T-helper 2 cell treated with Interferon-gamma antibody and Interleukin-4, amounts not matched to agents 5 μg/mL and 100 μg/mL, for 36 hours (primary cell): ENCODE measurements around the gene CDKN1C.

Source experiments
- DNase-seq: peaks from one replicate; pipeline ENCODE4 v3.0.0; 2021; ENCODE audit warnings: low spot score
- H3K27ac Mint-ChIP-seq: one replicate; pipeline ENCODE4 v1.8.0; 2021; ENCODE audit warnings: mild to moderate bottlenecking, mixed read lengths
- H3K27me3 Mint-ChIP-seq: one replicate; pipeline ENCODE4 v1.8.0; 2021; ENCODE audit warnings: low read depth, mixed read lengths
- H3K36me3 Mint-ChIP-seq: one replicate; pipeline ENCODE4 v1.8.0; 2021; ENCODE audit warnings: low read depth, mixed read lengths
- H3K4me1 Mint-ChIP-seq: one replicate; pipeline ENCODE4 v1.8.0; 2021; ENCODE audit warnings: low read depth, mixed read lengths
- H3K4me3 Mint-ChIP-seq: one replicate; pipeline ENCODE4 v1.8.0; 2022; ENCODE audit warnings: mild to moderate bottlenecking, moderate library complexity, mixed read lengths
- H3K9me3 Mint-ChIP-seq: one replicate; pipeline ENCODE4 v1.8.0; 2021; ENCODE audit warnings: mixed read lengths

Gene CDKN1C

GRCh38 chr11:2868506-2869133 lies 17.0 kb downstream of the CDKN1C start:
- Mint-ChIP-seq H3K27ac (no peak overlapping the region), H3K9me3 (no peaks in the 10 kb centered on the region), H3K36me3 (no peaks in the 10 kb centered on the region), H3K4me3 (peak overlapping the region; percentile 38), H3K27me3 (peaks cover 57% of the 10 kb centered on the region), H3K4me1 (no peaks in the 10 kb centered on the region)
- DNase-seq: no peak

DNA sequence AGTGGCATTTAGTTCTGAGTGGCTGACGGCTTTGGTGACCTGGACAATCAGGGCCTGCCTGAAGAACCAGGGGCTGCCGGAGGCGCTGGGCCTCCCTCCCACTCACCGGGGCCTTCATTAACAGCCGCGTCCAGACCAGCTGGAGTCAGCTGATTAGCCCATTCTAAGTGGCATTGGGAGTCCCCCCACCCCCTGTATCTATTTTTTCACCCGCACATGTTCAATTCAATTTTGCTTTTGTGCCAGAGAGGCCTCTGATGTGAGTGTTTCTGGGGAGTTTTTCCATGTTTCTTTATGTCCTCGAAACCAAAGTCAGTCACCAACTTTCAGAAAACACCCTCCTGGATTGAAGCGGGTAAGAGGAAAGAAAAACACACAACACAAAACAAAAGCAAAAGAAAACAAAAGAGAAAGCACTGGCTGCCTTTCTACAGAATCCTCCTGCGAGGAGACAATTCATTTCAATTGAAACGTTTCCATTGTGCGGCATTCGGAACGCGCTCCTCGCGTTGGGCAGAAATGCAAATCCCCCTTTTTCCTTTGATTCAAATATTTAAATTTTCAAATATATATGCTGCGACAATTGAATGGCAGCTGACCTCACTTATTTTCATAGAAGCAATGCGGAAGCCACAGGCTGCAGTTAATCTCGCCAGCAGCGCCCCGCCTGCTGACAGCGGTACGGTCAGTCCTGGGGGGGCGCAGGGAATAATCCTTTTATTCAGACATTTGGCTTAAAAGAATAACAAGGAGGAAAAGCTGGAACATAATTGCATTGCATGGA lies 17.7 kb downstream of the CDKN1C start:
- Mint-ChIP-seq H3K4me1 (no peaks in the 10 kb centered on the region), H3K27me3 (peaks cover 61% of the 10 kb centered on the region), H3K27ac (no peak overlapping the region), H3K9me3 (no peaks in the 10 kb centered on the region), H3K36me3 (no peaks in the 10 kb centered on the region), H3K4me3 (no peak overlapping the region)
- no peak for DNase-seq

- Mint-ChIP-seq H3K4me1 (no peaks in the 10 kb centered on the region), H3K36me3 (no peaks in the 10 kb centered on the region), H3K9me3 (no peaks in the 10 kb centered on the region), H3K4me3 (no peak overlapping the region), H3K27ac (no peak overlapping the region), H3K27me3 (peaks cover 61% of the 10 kb centered on the region)
- no peak for DNase-seq
Observed at GRCh38 chr11:2867142-2867541, 18.4 kb downstream of the CDKN1C start.

DNA sequence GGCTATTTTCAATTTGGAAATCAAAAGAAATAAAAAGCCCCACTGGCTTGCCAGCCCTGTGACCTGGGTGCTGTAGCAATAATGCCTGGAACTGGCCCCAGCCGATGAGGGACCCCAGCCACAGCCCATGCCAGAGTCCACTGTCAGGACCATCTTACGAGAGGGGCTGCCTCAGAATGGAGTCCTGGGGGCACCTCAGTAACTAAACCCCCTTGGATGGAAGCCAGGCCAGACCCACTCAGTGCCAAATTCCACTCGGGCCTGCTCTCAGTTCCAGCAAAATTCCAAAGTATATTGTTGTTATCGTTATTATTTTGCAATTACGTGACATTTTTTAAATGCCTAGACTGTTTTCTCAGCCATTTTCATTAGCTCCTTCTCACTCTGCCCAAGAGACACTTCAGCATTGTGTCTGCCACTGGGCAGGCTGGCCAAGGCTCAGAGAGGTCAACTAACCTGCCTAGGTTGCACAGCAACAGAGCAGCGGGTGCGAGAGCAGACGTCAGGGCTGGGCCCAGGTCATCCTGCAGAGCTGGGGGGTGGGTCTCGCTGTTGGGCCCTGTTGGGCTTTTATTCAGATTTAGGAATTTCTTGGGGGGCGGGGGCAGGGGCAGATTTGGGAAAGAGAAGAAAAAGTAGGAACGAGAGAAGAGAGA lies 19.5 kb downstream of the CDKN1C start:
- Mint-ChIP-seq H3K9me3 (no peaks in the 10 kb centered on the region), H3K27me3 (peaks cover 55% of the 10 kb centered on the region), H3K4me1 (no peaks in the 10 kb centered on the region), H3K36me3 (no peaks in the 10 kb centered on the region), H3K27ac (no peak overlapping the region), H3K4me3 (no peak overlapping the region)
- DNase-seq: no peak

DNA sequence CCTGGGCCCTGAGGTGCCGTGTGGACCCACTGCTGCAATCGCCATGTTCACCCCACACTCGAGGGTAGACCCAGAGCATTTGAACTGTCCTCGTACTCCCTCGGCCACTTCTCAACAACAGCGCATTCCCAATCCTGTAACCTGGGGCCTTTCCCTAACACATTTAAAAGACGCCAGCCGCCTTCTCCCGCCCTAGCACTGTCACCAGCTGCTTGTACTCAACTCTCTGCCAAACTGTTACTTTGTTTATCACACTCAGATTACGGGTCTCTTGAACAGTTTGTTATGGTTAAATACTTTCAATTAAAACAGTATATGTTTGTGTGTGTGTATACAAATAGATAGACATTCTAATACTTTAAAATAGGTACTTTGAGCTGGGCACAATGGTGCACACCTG lies 20.7 kb downstream of the CDKN1C start:
- H3K36me3 Mint-ChIP-seq: no peaks in the 10 kb centered on the region
- no peak for DNase-seq

GRCh38 chr11:2863276-2863618 lies 22.3 kb downstream of the CDKN1C start:
- Mint-ChIP-seq H3K36me3 (no peaks in the 10 kb centered on the region), H3K9me3 (no peaks in the 10 kb centered on the region), H3K4me1 (no peaks in the 10 kb centered on the region), H3K4me3 (no peak overlapping the region), H3K27me3 (peaks cover 41% of the 10 kb centered on the region), H3K27ac (no peak overlapping the region)
- DNase-seq: no peak

More for the DNA sequence above, 20.7 kb downstream of the CDKN1C start:
- H3K27ac Mint-ChIP-seq: no peak overlapping the region
- H3K9me3 Mint-ChIP-seq: no peaks in the 10 kb centered on the region
- H3K4me3 Mint-ChIP-seq: no peak overlapping the region
- H3K4me1 Mint-ChIP-seq: no peaks in the 10 kb centered on the region
- H3K27me3 Mint-ChIP-seq: peaks cover 50% of the 10 kb centered on the region

- H3K36me3 Mint-ChIP-seq: no peaks in the 10 kb centered on the region
- H3K4me1 Mint-ChIP-seq: no peaks in the 10 kb centered on the region
- no peak for DNase-seq
- no peaks in the 10 kb centered on the region for H3K9me3 Mint-ChIP-seq
- peaks cover 35% of the 10 kb centered on the region for H3K27me3 Mint-ChIP-seq
- H3K4me3 Mint-ChIP-seq: no peak overlapping the region
- H3K27ac Mint-ChIP-seq: no peak overlapping the region
Observed at GRCh38 chr11:2862395-2863275, 22.9 kb downstream of the CDKN1C start.

DNA sequence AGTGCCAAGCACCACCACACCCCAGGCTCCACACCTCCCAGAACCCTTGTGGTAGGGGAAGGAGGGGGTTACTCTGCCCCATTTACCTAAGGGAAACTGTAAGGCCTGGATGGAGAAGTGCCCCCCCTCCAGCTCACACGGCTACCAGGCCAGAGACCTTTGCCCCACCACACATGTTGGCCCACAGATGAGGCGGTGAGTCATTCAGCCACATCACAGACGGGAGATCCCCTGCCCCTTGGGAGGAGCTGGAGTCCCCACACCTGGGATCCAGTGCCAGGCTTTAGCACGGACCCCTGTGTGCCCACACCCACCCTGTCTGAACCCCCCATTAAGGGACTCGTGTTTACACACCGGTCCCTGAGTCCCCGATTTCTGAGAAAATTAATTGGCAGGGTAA lies 24.9 kb downstream of the CDKN1C start:
- Mint-ChIP-seq H3K4me3 (no peak overlapping the region), H3K27ac (no peak overlapping the region), H3K9me3 (no peaks in the 10 kb centered on the region), H3K4me1 (no peaks in the 10 kb centered on the region), H3K36me3 (no peaks in the 10 kb centered on the region), H3K27me3 (peaks cover 25% of the 10 kb centered on the region)
- DNase-seq: no peak

GRCh38 chr11:2859699-2860037 lies 25.9 kb downstream of the CDKN1C start:
- no peak for DNase-seq
- no peak overlapping the region for H3K4me3 Mint-ChIP-seq
- no peaks in the 10 kb centered on the region for H3K9me3 Mint-ChIP-seq
- no peaks in the 10 kb centered on the region for H3K4me1 Mint-ChIP-seq
- H3K27ac Mint-ChIP-seq: no peak overlapping the region
- peaks cover 19% of the 10 kb centered on the region for H3K27me3 Mint-ChIP-seq
- H3K36me3 Mint-ChIP-seq: no peaks in the 10 kb centered on the region

DNA sequence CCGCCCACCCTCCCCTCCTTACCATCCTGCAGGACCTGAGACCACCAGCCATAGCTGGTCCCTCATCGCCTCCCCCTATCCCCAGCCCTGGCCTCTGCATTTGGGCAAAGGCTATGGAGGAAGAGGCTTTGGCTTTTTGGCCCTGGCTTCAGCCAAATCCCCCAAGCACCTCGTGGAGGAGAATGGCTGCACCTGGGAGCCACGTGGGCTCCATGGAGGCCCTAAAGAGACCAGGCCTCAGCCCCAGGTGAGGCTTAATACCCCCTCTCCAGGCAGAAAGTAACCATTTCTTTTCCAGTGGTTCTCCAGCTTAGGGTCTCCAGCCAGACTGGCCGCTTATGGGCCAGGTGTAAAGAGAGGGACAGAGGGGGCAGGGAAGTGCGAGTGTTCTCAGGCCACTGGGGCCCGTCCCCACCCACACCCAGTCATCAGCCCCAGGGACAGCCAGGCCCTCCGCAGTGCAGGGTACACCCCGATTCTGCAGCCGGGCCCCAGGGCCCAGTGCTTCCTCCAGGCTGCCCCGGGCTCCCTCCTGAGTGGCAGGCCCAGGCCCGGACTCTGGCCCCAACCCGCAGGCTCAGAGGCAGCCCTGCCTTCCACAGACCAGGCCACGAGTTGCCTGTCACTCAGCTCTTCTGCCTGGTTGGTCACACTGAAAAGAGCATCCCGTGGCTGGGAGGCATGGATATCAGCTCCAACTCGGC lies 26.4 kb downstream of the CDKN1C start:
- H3K4me3 Mint-ChIP-seq: no peak overlapping the region
- H3K27ac Mint-ChIP-seq: no peak overlapping the region
- no peaks in the 10 kb centered on the region for H3K9me3 Mint-ChIP-seq
- no peaks in the 10 kb centered on the region for H3K36me3 Mint-ChIP-seq
- no peaks in the 10 kb centered on the region for H3K4me1 Mint-ChIP-seq
- peaks cover 14% of the 10 kb centered on the region for H3K27me3 Mint-ChIP-seq
- no peak for DNase-seq

DNA sequence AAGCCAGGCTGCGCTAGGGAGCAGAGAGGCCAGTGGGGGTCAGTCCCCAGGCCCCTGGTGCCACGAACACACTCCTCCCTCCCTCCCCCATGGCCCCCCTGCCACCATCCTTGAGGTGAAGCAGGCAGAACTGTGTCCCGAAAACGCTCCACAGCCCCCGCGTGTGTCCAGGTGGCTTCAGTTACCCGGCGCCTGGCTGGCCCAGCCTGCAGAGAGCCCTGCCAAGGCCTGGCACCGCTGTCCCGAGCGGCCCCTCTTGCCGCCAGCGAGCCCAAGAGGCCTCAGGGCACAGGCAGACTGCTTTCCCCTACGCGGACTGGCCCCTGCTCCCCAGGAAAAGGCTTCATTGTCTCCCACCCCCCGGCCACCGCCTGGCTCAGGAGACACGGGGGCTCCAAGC lies 27.7 kb downstream of the CDKN1C start:
- H3K4me3 Mint-ChIP-seq: no peak overlapping the region
- no peak for DNase-seq
- H3K27ac Mint-ChIP-seq: no peak overlapping the region
- H3K4me1 Mint-ChIP-seq: no peaks in the 10 kb centered on the region
- no peaks in the 10 kb centered on the region for H3K36me3 Mint-ChIP-seq
- H3K9me3 Mint-ChIP-seq: no peaks in the 10 kb centered on the region
- peaks cover 4% of the 10 kb centered on the region for H3K27me3 Mint-ChIP-seq

DNA sequence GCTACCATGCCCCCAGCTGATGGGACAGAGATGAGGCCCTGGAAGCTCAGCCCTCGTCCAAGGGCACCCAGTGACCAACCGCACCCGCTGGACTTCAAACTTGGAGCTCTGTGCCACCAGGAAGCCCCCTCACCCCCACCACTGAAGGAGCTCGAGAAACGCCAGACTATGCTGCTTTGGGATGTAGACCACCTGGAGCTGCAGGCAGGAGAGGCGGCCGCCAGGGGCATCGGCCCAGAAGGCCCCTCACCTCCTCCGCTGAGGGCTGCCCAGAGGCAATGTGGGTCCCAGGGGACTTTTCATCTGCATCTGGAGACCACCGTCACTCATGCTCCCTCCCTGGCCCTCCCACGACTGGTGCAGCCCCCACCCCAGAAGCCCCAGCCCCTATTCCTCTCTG lies 28.3 kb downstream of the CDKN1C start:
- H3K27me3 Mint-ChIP-seq: peaks cover 4% of the 10 kb centered on the region
- no peak overlapping the region for H3K4me3 Mint-ChIP-seq
- no peaks in the 10 kb centered on the region for H3K9me3 Mint-ChIP-seq
- no peaks in the 10 kb centered on the region for H3K4me1 Mint-ChIP-seq
- no peak overlapping the region for H3K27ac Mint-ChIP-seq
- H3K36me3 Mint-ChIP-seq: no peaks in the 10 kb centered on the region
- DNase-seq: no peak

DNA sequence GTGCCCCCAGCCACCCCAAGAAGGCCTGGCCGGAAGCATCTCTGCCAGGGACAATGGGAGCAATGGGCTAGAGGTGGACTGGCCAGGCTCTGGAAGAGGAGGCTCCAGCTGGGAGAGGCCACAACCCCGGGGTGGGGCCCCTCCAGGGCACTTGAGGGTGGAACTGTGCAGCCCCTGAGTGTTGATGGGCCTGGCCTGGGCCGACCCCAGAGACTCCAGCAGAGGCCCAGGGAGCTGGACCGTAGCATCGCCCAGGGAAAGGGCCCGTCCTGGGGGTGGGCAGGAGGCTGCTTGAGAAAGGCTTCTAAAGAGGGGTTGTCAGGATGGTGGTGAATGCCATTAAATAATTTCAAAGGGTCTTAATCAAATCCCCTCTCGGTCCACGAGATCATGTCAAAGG lies 30.4 kb downstream of the CDKN1C start:
- Mint-ChIP-seq H3K27me3 (no peaks in the 10 kb centered on the region), H3K9me3 (no peaks in the 10 kb centered on the region), H3K4me1 (no peaks in the 10 kb centered on the region), H3K36me3 (no peaks in the 10 kb centered on the region), H3K4me3 (no peak overlapping the region), H3K27ac (no peak overlapping the region)
- no peak for DNase-seq
